Activated CD8-positive, alpha-beta T cell treated with anti-CD3 and anti-CD28 coated beads, Interleukin-2, amount 10 ng/mL, durations not matched to agents 7 days and 5 days (primary cell): ENCODE data around the gene SULT4A1. TPM values are rescaled to one million over a fixed set of nuclear protein-coding genes. Genes with fewer than 3 reads are reported as not detected.
"Not testable (repeated sequence)": the region's sequence is repeated elsewhere in the genome, so short reads cannot be mapped to it uniquely, and the experiment has no call there.

ENCODE experiments used
- ATAC-seq: fragments of 150-1000 bp; cut with Tn5 transposase; one replicate; pipeline ENCODE4 v1.10.0; 2021; ENCODE audit warnings: moderate library complexity
- CTCF ChIA-PET: fragments of 350-600 bp; sonication (Branson Sonifier 250); formaldehyde crosslinking; loops from one replicate; lab custom pipeline; 2021; ENCODE audit warnings: antibody characterized with exemption; lab: Charles Lee
- POLR2A ChIA-PET: fragments of 350-600 bp; sonication (Branson Sonifier 250); formaldehyde crosslinking; loops from one replicate; lab custom pipeline; 2021; ENCODE audit warnings: antibody characterized with exemption; lab: Charles Lee
- DNase-seq: peaks from one replicate; pipeline ENCODE4 v3.0.0-alpha.2; 2020
- H3K27ac Mint-ChIP-seq: one replicate; pipeline ENCODE4 v1.8.0; 2021; ENCODE audit warnings: mild to moderate bottlenecking, mixed read lengths
- H3K27me3 Mint-ChIP-seq: one replicate; pipeline ENCODE4 v1.8.0; 2021; ENCODE audit warnings: low read depth, mixed read lengths
- H3K36me3 Mint-ChIP-seq: one replicate; pipeline ENCODE4 v1.8.0; 2021; ENCODE audit warnings: low read depth, mixed read lengths
- H3K4me1 Mint-ChIP-seq: one replicate; pipeline ENCODE4 v1.8.0; 2021; ENCODE audit warnings: low read depth, mixed read lengths
- H3K4me3 Mint-ChIP-seq: one replicate; pipeline ENCODE4 v1.8.0; 2021; ENCODE audit warnings: mild to moderate bottlenecking, mixed read lengths
- H3K9me3 Mint-ChIP-seq: one replicate; pipeline ENCODE4 v1.8.0; 2022; ENCODE audit warnings: mixed read lengths; ENCODE audit not compliant: insufficient read depth
- total RNA-seq, 2 experiments: library from RNA; stranded (reverse); gene quantifications; one replicate each; pipeline ENCODE4 v1.2.3, GENCODE V29; 2021

SULT4A1 gene
- total RNA-seq: not detected

DNA sequence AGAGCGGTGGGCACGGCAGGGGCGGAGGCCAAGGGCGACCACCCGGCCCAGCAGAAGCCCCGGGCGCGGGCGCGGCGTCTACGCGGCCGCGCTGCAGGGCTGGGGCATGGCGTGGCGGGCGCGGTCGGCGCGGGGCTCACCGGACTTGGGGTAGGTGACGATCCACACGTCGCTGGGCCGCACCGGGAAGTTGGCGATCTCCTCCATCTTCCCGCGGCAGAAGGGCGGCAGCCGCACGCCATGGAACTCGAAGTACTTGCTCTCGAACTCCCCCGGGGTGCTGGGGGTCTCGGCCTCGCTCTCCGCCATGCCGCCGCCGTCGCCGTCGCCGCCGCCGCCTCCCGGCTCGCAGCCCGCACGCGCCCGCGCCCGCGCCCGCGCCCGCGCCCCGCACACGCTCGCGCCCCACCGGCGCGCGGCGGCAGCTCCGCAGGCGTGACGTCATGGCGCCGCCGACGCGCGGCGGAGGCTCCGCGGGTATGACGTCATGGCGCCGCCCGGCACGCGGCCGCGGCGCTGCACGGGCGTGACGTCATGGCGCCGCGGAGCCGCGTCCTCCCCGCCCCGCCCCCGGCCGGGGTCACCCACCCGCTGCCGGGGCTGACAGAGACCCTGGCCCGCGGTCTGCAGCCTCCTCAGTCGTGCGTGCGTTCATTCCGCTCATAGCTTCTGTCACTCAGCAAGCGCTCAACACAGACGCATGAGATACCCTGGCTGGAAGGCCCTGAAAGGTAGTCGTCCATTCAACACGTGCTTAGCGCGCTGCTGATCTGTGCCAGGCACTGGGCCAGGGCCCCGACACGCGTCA is at the start of gene SULT4A1:
Gene SULT4A1 (minus strand): TSS at position 440 of the 808 bp plus-strand sequence. CDS start 131 bp downstream, at position 309.
- no peak for DNase-seq
- H3K36me3 Mint-ChIP-seq: no peaks in the 10 kb centered on the region
- H3K27ac Mint-ChIP-seq: no peak within 1 kb of the TSS
- H3K4me3 Mint-ChIP-seq: no peak within 1 kb of the TSS
- no peaks in the 10 kb centered on the region for H3K9me3 Mint-ChIP-seq
- POLR2A ChIA-PET: no interaction called here
- CTCF ChIA-PET: no interaction called here
- no peak for ATAC-seq
- peaks cover 34% of the 10 kb centered on the region for H3K27me3 Mint-ChIP-seq
- peaks cover 2% of the 10 kb centered on the region for H3K4me1 Mint-ChIP-seq

DNA sequence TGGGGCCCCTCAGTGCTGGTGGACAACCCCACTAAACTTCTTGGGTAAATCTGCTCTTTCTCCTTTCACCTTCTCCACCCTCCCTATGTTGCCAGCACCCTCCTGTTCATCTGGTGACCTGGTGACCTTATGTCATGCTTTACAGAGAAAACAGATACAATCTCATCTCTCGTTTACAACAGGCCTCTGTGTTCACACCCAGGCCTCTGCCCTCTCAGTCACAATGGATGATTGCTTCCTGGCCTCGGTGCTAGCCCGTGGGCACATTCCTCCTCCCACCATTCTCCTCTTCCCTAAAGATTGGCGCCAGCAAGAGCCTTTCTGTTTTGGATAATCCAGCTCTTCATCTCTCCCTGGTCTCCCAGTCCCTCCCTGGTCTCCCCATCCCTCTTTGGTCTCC is 49.0 kb upstream of the SULT4A1 start:
- Mint-ChIP-seq H3K36me3 (no peaks in the 10 kb centered on the region), H3K27ac (no peak overlapping the region), H3K4me1 (no peaks in the 10 kb centered on the region), H3K4me3 (no peak overlapping the region), H3K27me3 (peaks cover 15% of the 10 kb centered on the region), H3K9me3 (no peaks in the 10 kb centered on the region)
- POLR2A ChIA-PET: no interaction called here
- ATAC-seq (no peak), DNase-seq (no peak)
- CTCF ChIA-PET: no interaction called here

GRCh38 chr22:43910178-43910695 is 47.9 kb upstream of the SULT4A1 start:
- ChIA-PET CTCF (no interaction called here), POLR2A (no interaction called here)
- H3K27ac Mint-ChIP-seq: no peak overlapping the region
- ATAC-seq (no peak), DNase-seq (no peak)
- no peaks in the 10 kb centered on the region for H3K36me3 Mint-ChIP-seq
- no peaks in the 10 kb centered on the region for H3K9me3 Mint-ChIP-seq
- H3K27me3 Mint-ChIP-seq: peaks cover 15% of the 10 kb centered on the region
- no peak overlapping the region for H3K4me3 Mint-ChIP-seq
- no peaks in the 10 kb centered on the region for H3K4me1 Mint-ChIP-seq

DNA sequence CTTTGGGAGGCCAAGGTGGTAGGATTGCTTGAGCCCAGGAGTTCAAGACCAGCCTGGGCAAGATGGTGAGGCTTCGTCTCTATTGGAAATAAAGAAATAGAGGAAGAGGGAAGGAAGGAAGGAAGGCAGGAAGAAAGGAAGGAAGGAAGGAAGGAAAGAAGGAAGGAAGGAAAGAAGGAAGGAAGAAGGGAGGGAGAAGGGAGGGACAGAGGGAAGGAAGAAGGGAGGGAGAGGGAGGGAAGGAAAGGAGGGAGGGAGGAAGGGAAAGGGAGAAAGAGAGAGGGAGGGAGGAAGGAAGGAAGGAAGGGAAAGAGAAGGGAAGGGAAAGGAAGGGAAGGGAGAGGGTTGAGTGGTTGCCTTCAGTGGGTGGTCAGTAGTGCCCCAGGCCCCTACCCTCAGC is 47.4 kb upstream of the SULT4A1 start:
- Mint-ChIP-seq H3K27ac (no peak overlapping the region), H3K9me3 (no peaks in the 10 kb centered on the region), H3K4me1 (no peaks in the 10 kb centered on the region), H3K4me3 (no peak overlapping the region), H3K36me3 (no peaks in the 10 kb centered on the region), H3K27me3 (peaks cover 15% of the 10 kb centered on the region)
- ChIA-PET CTCF (no interaction called here), POLR2A (no interaction called here)
- DNase-seq (no peak), ATAC-seq (no peak)

- Mint-ChIP-seq H3K27ac (no peak overlapping the region), H3K36me3 (no peaks in the 10 kb centered on the region), H3K4me3 (no peak overlapping the region), H3K4me1 (no peaks in the 10 kb centered on the region), H3K27me3 (peaks cover 7% of the 10 kb centered on the region), H3K9me3 (no peaks in the 10 kb centered on the region)
- POLR2A ChIA-PET: no interaction called here
- ATAC-seq (no peak), DNase-seq (no peak)
- CTCF ChIA-PET: interaction anchor here (1.5 kb wide), 1 partner anchor 23 kb away, joined by 4 read pairs; no protein-coding TSS in a partner anchor
Measured at GRCh38 chr22:43905681-43906080, 43.4 kb upstream of the SULT4A1 start.

DNA sequence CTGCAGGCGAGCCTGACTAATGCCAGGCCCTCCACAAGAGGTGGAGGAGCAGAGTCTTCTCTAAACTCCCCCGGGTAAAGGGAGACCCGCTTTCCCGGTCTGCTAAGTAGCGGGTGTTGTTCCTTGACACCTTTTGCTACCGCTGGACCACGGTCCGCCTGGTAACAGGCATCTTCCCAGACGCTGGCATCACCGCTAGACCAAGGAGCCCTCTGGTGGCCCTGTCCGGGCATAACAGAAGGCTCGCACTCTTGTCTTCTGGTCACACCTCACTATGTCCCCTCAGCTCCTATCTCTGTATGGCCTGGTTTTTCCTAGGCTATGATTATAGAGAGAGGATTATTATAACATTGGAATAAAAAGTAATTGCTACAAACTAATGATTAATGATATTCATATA is 42.1 kb upstream of the SULT4A1 start:
- ATAC-seq, H3K4me1 Mint-ChIP-seq, H3K4me3 Mint-ChIP-seq, H3K36me3 Mint-ChIP-seq, H3K9me3 Mint-ChIP-seq, POLR2A ChIA-PET, H3K27ac Mint-ChIP-seq, H3K27me3 Mint-ChIP-seq: not testable (repeated sequence)
- peak; percentile 32 for DNase-seq
- CTCF ChIA-PET: interaction anchor here (1.9 kb wide), 1 partner anchor 42 kb away, joined by 5 read pairs; no protein-coding TSS in a partner anchor

GRCh38 chr22:43903033-43903432 is 40.7 kb upstream of the SULT4A1 start:
- H3K9me3 Mint-ChIP-seq, H3K4me3 Mint-ChIP-seq, H3K36me3 Mint-ChIP-seq, DNase-seq, H3K27ac Mint-ChIP-seq, H3K4me1 Mint-ChIP-seq, H3K27me3 Mint-ChIP-seq, ATAC-seq: not testable (repeated sequence)
- POLR2A ChIA-PET: interaction anchor here (0.9 kb wide), 1 partner anchor 12 kb away, joined by 4 read pairs; the partner anchor contains the start of gene PNPLA5
- CTCF ChIA-PET: interaction anchor here (1.5 to 1.9 kb wide), 2 partner anchors 20 to 43 kb away, joined by 5 read pairs; no protein-coding TSS in a partner anchor

DNA sequence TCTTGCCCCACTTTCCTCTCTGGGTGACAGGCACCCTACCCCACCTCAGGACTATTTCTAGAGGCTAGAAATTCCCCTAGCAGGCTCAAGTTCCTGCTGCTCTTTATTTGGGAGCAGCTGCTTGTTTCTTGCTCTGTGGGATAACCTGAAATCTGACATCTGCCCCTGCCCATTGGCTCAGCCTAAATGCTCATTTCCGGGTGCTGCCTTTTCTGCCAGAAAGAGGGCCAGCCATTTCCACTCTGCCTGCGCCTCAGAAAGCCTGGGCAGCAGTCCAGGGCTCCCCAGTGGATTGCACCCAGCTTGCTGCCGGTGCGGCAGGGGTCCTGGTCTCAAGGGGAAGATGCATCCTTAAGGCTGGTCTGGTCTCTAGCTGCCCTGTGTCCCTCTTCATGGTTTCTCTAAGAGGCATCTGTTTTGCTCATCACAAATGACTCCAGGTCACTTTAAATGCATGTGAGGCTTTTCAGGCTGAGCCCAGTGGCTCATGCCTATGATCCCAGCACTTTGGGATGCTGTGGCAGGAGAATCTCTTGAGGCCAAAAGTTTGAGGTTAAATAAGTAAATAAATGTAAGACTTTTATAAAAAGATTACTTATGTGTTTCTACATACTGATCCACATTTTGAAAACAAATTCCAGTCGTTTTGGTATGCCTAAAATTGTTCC is 39.8 kb upstream of the SULT4A1 start:
- DNase-seq (no peak), ATAC-seq (no peak)
- CTCF ChIA-PET: interaction anchor here (1.5 kb wide), 1 partner anchor 19 kb away, joined by 5 read pairs; no protein-coding TSS in a partner anchor

DNA sequence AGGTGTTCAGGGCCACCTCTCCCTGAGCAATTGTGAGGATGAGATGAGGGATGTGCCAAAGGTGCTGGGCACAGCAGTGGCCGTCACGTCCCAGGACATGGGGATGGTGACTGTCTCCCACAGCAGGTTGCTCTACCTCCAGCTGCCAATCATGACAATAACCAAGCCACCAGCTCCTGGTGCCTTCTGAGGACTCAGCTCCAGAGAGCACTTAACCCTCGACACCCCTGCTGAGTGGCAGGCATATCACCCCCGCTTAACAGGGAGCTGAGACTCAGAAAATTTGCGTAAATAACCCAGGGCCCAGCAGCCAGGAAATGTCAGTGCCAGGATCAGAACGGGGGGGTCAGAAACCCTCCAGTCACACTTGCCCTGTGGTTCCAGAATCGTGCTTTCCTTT is 37.9 kb upstream of the SULT4A1 start:
- ChIA-PET POLR2A (no interaction called here), CTCF (interaction anchor here (1.8 to 2.6 kb wide), 3 partner anchors 14 to 17 kb away, joined by 6 to 9 read pairs (median 8); no protein-coding TSS in a partner anchor)
- H3K9me3 Mint-ChIP-seq: no peaks in the 10 kb centered on the region
- DNase-seq (no peak), ATAC-seq (no peak)
- no peaks in the 10 kb centered on the region for H3K36me3 Mint-ChIP-seq
- no peak overlapping the region for H3K27ac Mint-ChIP-seq
- no peak overlapping the region for H3K4me3 Mint-ChIP-seq
- H3K27me3 Mint-ChIP-seq: peaks cover 3% of the 10 kb centered on the region
- no peaks in the 10 kb centered on the region for H3K4me1 Mint-ChIP-seq

More for the DNA sequence above, 39.8 kb upstream of the SULT4A1 start:
- Mint-ChIP-seq H3K27ac (no peak overlapping the region), H3K9me3 (no peaks in the 10 kb centered on the region), H3K4me1 (no peaks in the 10 kb centered on the region), H3K27me3 (peaks cover 3% of the 10 kb centered on the region), H3K4me3 (no peak overlapping the region), H3K36me3 (no peaks in the 10 kb centered on the region)
- POLR2A ChIA-PET: interaction anchor here (0.9 kb wide), 1 partner anchor 11 kb away, joined by 4 read pairs; the partner anchor contains the start of gene PNPLA5

DNA sequence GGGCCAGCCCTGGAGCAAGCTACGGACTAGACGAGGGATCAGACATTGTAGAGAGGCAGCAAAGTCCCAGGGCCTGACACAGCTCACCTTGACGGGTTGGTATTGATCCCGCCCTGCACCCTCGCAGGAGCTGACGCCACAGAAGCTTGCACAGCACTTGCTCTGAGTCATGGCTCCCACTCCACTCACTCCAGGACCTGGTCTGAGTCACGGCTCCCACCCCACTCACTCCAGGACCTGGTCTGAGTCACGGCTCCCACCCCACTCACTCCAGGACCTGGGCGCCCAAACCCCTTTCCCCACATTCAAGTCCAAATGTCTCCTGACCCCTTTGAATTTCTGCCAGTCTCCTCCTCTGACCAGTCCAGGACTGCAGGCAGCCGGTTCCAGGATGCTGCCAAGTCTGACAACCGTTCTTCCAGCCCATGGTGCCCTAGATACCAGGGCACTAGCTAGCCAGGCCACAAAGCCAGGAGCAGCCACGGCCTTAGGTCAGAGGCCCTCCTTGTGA is 35.5 kb upstream of the SULT4A1 start:
- Mint-ChIP-seq H3K4me3 (no peak overlapping the region), H3K9me3 (no peaks in the 10 kb centered on the region), H3K36me3 (no peaks in the 10 kb centered on the region), H3K27me3 (peaks cover 3% of the 10 kb centered on the region), H3K4me1 (no peaks in the 10 kb centered on the region), H3K27ac (no peak overlapping the region)
- DNase-seq (no peak), ATAC-seq (no peak)
- ChIA-PET POLR2A (no interaction called here), CTCF (interaction anchor here (0.7 to 2.6 kb wide), 4 partner anchors 13 to 48 kb away, joined by 3 to 10 read pairs (median 6); no protein-coding TSS in a partner anchor)

DNA sequence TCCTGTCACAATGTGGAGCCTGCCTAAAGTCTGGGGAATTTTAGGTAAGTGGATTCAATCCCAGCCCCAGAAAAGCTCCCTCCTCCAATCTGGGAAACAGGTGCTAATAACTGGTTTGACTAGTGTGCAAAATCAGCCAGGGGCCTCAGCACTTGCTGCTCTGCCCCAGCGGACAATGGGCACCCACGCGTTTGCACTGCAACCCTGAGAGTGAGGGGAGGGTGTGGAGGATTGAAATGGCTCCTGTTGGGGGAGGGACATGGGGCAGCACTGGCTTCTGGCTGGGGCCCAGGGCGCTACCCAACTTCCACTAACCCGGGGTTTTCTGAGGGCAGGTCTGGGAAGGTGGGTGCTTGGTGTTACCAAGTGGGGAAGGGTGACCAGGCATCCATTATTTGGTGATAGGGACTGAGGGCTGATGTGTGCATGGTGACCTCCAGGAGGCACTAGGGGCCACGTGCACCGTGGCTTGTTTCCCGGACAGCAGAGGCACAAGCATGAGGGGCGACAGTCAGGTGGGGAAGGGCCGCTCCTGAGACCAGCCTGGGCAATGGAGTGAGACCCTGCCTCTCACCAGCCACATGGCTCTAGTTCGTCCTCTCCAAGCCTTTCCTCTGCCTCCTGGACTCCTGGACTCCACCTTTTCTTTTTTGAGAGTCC is 33.8 kb upstream of the SULT4A1 start:
- Mint-ChIP-seq H3K36me3 (no peaks in the 10 kb centered on the region), H3K4me3 (no peak overlapping the region), H3K4me1 (peaks cover 2% of the 10 kb centered on the region), H3K27ac (no peak overlapping the region), H3K27me3 (peaks cover 12% of the 10 kb centered on the region), H3K9me3 (no peaks in the 10 kb centered on the region)
- CTCF ChIA-PET: no interaction called here
- DNase-seq (no peak), ATAC-seq (no peak)
- POLR2A ChIA-PET: no interaction called here
